Right ventricle myocardium inferior (tissue), 1 donor: ENCODE data around the gene PPP1R3F. TPM values are rescaled to one million over a fixed set of nuclear protein-coding genes. Genes with fewer than 3 reads are reported as not detected.
"Not testable (repeated sequence)": the region's sequence is repeated elsewhere in the genome, so short reads cannot be mapped to it uniquely, and the experiment has no call there.

ENCODE experiments used
- ATAC-seq: fragments of 200-7000 bp; cut with Tn5 transposase; one replicate; pipeline ENCODE4 v1.9.1; 2020; ENCODE audit warnings: mild to moderate bottlenecking, moderate library complexity
- DNase-seq: peaks from one replicate; pipeline ENCODE4 v3.0.0; 2021; ENCODE audit errors: missing footprints
- intact Hi-C: fragments of 100-400 bp; cut with DNase I; formaldehyde crosslinking; loops from one replicate; pipeline ENCODE4 v1.11.0; 2022
- total RNA-seq: library from RNA; stranded (reverse); fragmentation: NEBNext Ultra II Directional; extraction: Animal tissue kit (Norgen Biotek cat#: 25700); gene quantifications from one replicate; pipeline ENCODE4 v1.2.1, GENCODE V29; 2021
- donor health status: DM: no; HTN: yes; CAD: no; lungs with severe emphysema.

The PPP1R3F gene
- total RNA-seq, 1 donor from 2014 or later: 19.5 TPM

- DNase-seq (no peak), ATAC-seq (no peak)
- intact Hi-C loops: no loop called here
These were observed 23.1 kb downstream of the PPP1R3F start for GRCh38 chrX:49292400-49293362.

GRCh38 chrX:49299293-49299692 is 29.7 kb downstream of the PPP1R3F start:
- intact Hi-C loops, ATAC-seq: not testable (repeated sequence)

DNA sequence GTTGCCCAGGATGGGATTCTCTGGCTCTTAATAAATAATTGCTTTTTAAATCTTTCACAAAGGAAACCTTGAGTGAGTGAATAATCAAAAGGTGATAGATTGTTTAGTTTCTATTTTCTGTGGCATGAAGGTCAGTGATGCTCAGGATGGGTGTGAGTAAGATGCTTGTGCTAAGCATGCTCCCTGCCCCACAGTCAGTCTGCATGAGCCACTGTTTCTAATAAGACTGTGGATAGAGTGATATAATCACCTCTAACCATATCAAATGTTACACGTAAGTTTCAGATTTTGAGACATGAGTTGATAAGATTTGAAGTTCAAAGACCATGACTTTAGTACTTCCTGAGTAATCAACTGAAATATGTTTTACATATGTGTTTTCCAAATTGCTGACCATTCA is 31.1 kb downstream of the PPP1R3F start:
- no peak for DNase-seq
- intact Hi-C loops: no loop called here
- no peak for ATAC-seq

More at GRCh38 chrX:49299293-49299692, 29.7 kb downstream of the PPP1R3F start:
- DNase-seq: not testable (repeated sequence)

- intact Hi-C loops: no loop called here
- DNase-seq: no peak
- no peak for ATAC-seq
These were observed 33.8 kb downstream of the PPP1R3F start, which contains the start of gene GAGE10 for GRCh38 chrX:49303346-49303745. Gene GAGE10, plus strand, starts transcription at chrX:49303646. Its CDS starts 1,214 bp downstream, at chrX:49304860.

DNA sequence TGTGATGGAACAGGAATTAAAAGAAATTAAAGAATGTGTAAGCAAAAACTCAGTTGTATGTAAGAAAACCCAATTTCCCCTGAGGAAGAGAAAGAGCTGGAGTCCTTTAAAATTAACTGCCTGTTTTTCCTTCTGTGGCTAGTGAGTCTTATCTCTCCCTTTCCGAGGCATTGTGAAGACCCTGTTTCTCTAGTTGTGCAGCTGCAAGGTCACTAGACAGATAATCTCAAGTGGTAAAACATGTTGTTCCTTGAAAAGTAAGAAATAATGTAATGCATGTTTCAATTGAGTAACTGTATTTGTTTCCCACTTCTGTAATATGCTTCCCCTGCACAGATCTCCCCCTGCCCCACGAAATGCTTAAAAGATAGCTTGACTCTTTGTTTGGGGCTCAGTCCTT is 38.2 kb downstream of the PPP1R3F start:
- ATAC-seq, intact Hi-C loops, DNase-seq: not testable (repeated sequence)

DNA sequence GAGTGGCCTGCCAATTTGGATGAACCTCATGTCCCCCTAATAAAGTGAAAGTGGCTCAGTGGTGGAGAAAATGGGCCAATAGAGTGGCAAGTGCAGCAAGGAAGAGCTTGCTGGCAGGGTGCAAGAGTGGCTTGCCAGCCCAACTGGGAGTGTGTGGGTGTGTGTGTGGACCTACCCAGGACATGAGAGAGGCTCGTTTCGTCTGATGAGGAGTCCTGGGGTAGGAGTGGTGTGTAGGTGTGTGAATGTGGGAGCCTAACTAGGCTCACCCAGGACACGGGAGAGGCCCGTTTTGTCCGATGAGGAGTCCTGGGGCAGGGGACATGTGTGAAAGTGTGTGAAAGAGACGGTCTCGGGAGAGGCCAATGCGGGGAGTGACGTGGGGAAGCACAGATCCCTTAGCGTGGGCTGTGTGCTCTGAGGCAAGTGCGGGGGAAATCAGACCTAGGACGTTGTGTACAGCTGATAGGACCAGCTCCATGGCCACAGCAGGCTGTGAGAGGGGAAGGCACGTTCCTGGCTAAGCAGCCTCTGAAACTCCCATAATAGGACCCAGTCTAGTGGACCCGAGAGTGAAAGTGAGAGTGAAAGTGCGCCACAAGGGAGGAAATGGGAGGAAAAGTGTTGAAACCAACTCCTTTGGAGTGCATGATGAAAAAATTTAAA is 39.1 kb downstream of the PPP1R3F start:
- peak; percentile 75 for ATAC-seq
- no peak for DNase-seq
- intact Hi-C loops: no loop called here

DNA sequence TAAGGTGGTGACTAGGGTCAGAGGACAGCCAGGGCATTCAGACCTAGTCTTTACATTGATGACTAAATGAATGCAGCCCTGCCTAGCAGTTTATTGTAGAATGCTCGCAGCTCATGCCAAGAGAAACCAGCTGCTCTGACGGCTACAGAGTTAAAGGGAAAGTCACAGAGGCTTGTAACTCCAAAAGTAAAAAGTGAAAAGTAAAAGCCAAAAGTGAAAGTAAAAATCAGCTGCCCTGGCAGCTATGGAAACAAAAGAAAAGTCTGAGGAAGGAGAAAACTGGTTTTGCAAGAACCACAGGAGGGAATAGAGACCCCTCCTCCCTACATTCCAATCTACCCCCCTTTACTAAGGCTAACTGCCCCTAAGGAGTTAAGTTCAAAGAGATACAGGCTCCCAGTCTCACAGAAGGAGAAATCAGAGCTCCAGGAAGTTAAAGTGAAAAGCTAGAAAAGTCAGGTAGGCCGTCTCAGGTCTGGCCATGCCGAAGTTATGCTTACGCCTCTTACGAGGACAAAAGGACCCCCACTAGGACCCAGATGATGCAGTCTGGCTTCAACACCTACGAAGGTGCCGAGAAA is 39.9 kb downstream of the PPP1R3F start:
- no peak for DNase-seq
- ATAC-seq: peak; percentile 39
- intact Hi-C loops: no loop called here

DNA sequence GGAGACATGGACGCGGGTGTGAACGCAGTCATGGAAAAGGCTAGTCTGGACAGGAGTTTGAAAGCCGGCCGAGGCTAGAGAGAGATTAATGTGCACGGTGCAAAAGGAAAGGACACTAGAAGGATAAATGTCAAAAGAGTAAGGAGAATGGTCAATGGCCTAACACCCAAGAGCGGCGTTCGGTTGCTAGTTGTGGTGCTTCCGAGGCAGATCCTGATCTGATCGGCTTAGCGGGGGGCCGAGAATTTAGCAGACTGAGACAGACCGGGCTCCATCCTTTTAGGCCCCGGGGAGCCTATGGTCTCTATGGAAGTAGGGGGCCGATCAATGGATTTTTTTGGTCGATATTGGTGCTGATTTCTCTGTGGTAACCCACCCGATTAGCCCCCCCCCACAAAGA is 40.8 kb downstream of the PPP1R3F start:
- DNase-seq: no peak

DNA sequence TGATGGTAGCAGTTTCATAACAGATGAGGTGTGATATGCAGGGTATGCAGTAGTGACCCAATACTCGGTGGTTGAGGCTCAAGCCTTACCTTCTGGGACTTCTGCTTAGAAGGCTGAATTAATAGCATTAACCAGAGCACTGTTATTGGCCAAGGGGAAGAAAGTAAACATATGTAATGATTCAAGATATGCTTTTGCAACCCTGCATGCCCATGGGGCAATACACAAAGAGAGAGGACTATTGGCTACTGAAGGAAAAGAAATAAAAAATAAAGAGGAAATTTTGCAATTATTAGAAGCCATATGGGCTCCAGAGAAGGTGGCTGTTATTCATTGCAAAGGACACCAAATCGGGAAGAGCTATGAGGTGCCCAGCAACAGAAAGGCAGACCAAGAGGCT is 42.6 kb downstream of the PPP1R3F start:
- ATAC-seq (no peak), DNase-seq (no peak)
- intact Hi-C loops: no loop called here

More for the DNA sequence above, 40.8 kb downstream of the PPP1R3F start:
- intact Hi-C loops: no loop called here
- ATAC-seq: no peak

DNA sequence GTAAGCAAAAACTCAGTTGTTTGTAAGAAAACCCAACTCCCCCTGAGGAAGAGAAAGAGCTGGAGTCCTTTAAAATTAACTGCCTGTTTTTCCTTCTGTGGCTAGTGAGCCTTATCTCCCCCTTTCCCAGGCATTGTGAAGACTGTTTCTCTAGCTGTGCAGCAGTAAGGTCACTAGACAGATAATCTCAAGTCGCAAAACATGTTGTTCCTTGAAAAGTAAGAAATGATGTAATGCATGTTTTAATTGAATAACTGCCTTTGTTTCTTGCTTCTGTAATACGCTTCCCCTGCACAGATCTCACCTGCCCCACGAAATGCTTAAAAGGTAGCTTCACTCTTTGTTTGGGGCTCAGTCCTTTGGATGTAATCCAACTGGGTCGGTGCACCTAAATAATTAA is 46.5 kb downstream of the PPP1R3F start:
- no peak for DNase-seq
- ATAC-seq: no peak
- intact Hi-C loops: no loop called here

GRCh38 chrX:49321737-49322136 is 52.1 kb downstream of the PPP1R3F start, which contains the start of gene GAGE12J:
Gene GAGE12J, plus strand, starts transcription at chrX:49322037. Its CDS starts 1,157 bp downstream, at chrX:49323194.
- DNase-seq, intact Hi-C loops, ATAC-seq: not testable (repeated sequence)

GRCh38 chrX:49322266-49322665 is 52.7 kb downstream of the PPP1R3F start:
- DNase-seq, ATAC-seq, intact Hi-C loops: not testable (repeated sequence)

GRCh38 chrX:49323735-49324134 is 54.1 kb downstream of the PPP1R3F start:
- ATAC-seq, intact Hi-C loops, DNase-seq: not testable (repeated sequence)

DNA sequence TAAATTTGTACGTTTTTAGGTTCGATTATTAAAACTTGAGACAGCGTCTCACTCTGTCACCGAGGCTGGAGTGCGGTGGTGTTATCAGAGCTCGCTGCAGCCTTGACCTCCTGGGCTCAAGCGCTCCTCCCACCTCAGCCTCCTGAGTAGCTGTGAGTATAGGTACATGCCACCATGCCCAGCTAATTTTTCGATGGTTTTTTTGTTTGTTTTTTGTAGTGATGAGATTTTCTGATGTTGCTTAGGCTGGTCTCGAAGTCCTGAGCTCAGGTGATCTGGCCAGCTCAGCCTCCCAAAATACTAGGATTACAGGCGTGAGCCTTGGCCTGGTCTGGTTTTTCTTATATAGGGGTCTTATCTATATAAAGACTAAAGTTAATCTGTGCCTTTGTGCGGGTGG is 60.8 kb downstream of the PPP1R3F start:
- DNase-seq, ATAC-seq, intact Hi-C loops: not testable (repeated sequence)

DNA sequence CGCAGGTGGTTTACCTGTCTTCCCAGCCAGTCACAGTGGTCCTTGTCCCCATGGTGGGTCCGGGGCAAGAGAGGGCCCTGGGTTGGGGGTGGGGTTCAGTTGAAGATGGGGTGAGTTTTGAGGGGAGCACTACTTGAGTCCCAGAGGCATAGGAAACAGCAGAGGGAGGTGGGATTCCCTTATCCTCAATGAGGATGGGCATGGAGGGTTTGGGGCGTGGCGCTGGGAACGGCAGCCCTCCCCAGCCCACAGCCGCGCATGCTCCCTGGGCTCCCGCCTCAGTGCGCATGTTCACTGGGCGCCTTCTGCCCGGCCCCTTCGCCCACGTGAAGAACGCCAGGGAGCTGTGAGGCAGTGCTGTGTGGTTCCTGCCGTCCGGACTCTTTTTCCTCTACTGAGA is 61.7 kb downstream of the PPP1R3F start, which contains the start of gene GAGE13:
Gene GAGE13, plus strand, starts transcription at position 301 of the 400 bp plus-strand sequence. CDS start 1,156 bp downstream, outside the sequence.
- DNase-seq, intact Hi-C loops, ATAC-seq: not testable (repeated sequence)

DNA sequence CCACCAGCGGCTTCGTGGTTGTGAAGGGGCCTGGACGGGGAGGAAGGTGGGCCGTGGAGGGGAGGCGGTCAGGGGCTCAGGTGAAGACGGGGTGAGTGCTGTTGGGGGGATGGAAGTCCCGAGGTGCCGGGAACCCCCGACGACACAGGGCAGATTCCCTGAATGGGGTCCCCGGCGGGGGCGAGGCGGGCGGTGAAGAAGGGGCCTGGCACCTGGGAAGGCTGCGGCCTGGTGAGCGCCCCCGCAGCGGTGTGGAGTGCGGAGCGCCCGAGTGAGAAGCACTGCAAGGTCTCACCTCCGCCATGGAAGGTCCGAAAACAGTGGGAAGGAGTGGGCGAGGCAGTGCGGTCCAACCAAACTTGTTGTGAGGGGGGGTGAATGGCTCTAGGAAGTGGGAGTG is 62.2 kb downstream of the PPP1R3F start:
- intact Hi-C loops, ATAC-seq: not testable (repeated sequence)
- peak; percentile 70 for DNase-seq
